ENCODE results near the gene CYP19A1. TPM values are rescaled to one million over a fixed set of nuclear protein-coding genes. Genes with fewer than 3 reads are reported as not detected.

CYP19A1 gene
- total RNA-seq, 1 donor from 2014 or later, result 0.95 TPM

- no peaks in the 10 kb centered on the region for H3K9me3 ChIP-seq
- H3K4me1 ChIP-seq, result peaks cover 23% of the 10 kb centered on the region
- DNase-seq, result no peak
- intact Hi-C loops (cut with DNase I), result no loop called here
- H3K36me3 ChIP-seq, result no peaks in the 10 kb centered on the region
- peak; percentile 38 to 48 for ATAC-seq
- no peaks in the 10 kb centered on the region for H3K27me3 ChIP-seq (ENCODE audit: low read depth)
- TF ChIP-seq, protein P1, sequence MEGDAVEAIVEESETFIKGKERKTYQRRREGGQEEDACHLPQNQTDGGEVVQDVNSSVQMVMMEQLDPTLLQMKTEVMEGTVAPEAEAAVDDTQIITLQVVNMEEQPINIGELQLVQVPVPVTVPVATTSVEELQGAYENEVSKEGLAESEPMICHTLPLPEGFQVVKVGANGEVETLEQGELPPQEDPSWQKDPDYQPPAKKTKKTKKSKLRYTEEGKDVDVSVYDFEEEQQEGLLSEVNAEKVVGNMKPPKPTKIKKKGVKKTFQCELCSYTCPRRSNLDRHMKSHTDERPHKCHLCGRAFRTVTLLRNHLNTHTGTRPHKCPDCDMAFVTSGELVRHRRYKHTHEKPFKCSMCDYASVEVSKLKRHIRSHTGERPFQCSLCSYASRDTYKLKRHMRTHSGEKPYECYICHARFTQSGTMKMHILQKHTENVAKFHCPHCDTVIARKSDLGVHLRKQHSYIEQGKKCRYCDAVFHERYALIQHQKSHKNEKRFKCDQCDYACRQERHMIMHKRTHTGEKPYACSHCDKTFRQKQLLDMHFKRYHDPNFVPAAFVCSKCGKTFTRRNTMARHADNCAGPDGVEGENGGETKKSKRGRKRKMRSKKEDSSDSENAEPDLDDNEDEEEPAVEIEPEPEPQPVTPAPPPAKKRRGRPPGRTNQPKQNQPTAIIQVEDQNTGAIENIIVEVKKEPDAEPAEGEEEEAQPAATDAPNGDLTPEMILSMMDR (IDR thresholded peaks at IDR 0.05), result no peak
- no peak overlapping the region for H3K4me3 ChIP-seq
- no peak overlapping the region for H3K27ac ChIP-seq
Observed at GRCh38 chr15:51334011-51334451, 4.4 kb downstream of the CYP19A1 start.

DNA sequence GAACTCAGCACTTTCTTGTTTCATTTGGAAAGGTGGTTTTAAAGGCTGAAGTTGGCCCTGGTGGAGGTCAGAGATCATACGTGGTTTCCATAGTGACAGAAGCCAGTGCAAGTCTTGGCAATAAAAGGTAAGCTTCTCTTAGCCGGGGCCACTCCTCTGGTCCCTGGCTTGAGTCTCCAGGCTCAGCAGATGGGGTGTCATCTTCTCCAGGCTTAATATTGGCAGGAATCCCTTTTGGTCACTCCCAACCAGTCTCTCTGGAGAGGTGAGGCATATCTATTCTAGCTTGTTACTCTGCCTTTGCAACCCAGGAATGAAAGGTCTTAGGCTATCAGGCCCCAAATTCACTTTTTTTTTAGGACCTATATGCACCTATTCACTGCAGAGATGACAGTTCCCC, 4.8 kb downstream of the CYP19A1 start:
- no peak overlapping the region for H3K4me3 ChIP-seq
- no peaks in the 10 kb centered on the region for H3K27me3 ChIP-seq (ENCODE audit: low read depth)
- intact Hi-C loops (cut with DNase I), result no loop called here
- TF ChIP-seq, protein P1 (IDR thresholded peaks at IDR 0.05), result no peak
- no peaks in the 10 kb centered on the region for H3K9me3 ChIP-seq
- H3K4me1 ChIP-seq, result peaks cover 23% of the 10 kb centered on the region
- DNase-seq (no peak), ATAC-seq (no peak)
- H3K36me3 ChIP-seq, result no peaks in the 10 kb centered on the region
- no peak overlapping the region for H3K27ac ChIP-seq

DNA sequence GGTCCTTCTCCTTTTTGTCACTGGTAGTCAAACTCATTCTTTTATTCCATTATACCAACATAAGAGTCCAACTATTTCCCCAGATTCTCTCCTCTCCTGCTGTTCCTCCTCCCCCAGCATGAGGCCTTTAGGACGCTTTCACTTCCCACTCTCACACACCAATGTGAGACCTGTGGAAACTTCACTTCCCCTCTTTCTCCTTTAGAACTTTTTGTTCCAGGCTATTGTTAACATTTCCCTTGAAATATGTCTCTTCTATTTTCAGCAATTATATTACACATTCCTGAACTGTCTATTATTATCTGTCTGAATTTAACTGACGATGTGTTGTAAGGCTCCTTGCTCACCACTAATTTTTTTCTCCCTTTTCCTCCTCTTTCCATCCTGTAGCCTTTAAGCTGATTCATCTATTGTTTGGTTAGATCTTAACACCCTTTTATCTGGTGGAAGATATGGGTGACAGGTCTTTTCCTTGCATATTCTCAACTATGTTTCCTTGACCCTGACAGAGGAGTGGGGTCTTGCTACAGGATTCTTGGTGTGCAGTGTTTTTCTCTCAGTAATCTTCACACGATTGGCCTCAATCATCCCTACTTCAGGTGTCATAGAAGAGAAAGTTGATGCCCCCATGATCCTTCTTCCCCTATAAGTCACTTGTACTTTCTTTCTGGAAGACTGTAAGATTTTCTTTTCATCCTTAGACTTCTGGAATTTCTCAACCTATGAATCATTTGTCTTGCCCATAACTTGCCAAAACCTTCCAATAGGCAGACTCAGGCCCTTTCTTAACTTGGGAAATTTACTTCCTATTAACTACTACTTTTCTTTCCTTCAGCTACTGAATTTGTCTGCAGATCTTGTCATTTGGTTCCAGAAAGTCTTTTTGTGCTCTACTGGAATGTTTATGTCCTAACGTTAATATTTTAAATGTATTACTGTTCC, 5.9 kb downstream of the CYP19A1 start:
- Histone ChIP-seq H3K27ac (no peak overlapping the region), H3K4me3 (no peak overlapping the region), H3K9me3 (no peaks in the 10 kb centered on the region), H3K4me1 (peaks cover 23% of the 10 kb centered on the region), H3K27me3 (ENCODE audit: low read depth) (no peaks in the 10 kb centered on the region), H3K36me3 (no peaks in the 10 kb centered on the region)
- TF ChIP-seq, protein P1 (IDR thresholded peaks at IDR 0.05), result no peak
- ATAC-seq (peak; percentile 69 to 82), DNase-seq (no peak)
- intact Hi-C loops (cut with DNase I), result no loop called here

- intact Hi-C loops (cut with DNase I), result no loop called here
- Histone ChIP-seq H3K4me1 (peaks cover 23% of the 10 kb centered on the region), H3K9me3 (no peaks in the 10 kb centered on the region), H3K4me3 (no peak overlapping the region), H3K27ac (no peak overlapping the region), H3K27me3 (ENCODE audit: low read depth) (no peaks in the 10 kb centered on the region), H3K36me3 (no peaks in the 10 kb centered on the region)
- TF ChIP-seq, protein P1 (IDR thresholded peaks at IDR 0.05), result no peak
- DNase-seq (no peak), ATAC-seq (no peak)
Observed at GRCh38 chr15:51331141-51331540, 7.3 kb downstream of the CYP19A1 start.

DNA sequence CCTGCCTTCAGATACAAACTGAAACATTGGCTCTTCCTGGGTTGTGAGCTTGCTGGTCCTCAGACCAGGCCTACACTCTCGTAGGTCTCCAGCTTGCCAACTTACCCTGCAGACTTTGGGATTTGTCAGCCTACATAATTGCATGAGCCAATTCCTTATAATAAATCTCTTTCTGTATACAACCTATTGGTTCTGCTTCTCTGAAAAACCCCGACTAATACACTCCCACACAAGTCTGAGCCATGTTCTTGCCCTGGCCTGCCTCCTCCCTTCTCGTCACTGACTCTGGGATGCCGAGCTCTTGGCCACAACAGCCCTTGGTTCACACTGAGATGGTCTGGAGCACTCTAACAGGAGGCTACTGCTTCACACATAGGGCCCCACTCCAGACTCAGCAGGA, 9.5 kb downstream of the CYP19A1 start:
- intact Hi-C loops (cut with DNase I), result no loop called here
- no peak for DNase-seq
- no peaks in the 10 kb centered on the region for H3K9me3 ChIP-seq
- no peak overlapping the region for H3K27ac ChIP-seq
- no peak for ATAC-seq
- TF ChIP-seq, protein P1 (IDR thresholded peaks at IDR 0.05), result no peak
- no peak overlapping the region for H3K4me3 ChIP-seq
- H3K4me1 ChIP-seq, result peaks cover 13% of the 10 kb centered on the region
- H3K27me3 ChIP-seq (ENCODE audit: low read depth), result no peaks in the 10 kb centered on the region
- H3K36me3 ChIP-seq, result no peaks in the 10 kb centered on the region

Data from lower lobe of right lung (tissue), 2 donors.